HG03342 (cell line): ENCODE measurements around the gene HCFC1.

Experiments used
- ATAC-seq: cut with Tn5 transposase; IDR thresholded peaks from one replicate; pipeline ENCODE4 v1.9.1; 2021; ENCODE audit warnings: mild to moderate bottlenecking, moderate library complexity; ENCODE audit not compliant: unreplicated experiment

Gene HCFC1

GRCh38 chrX:153905481-153906095 lies 66.0 kb downstream of the HCFC1 start:
- ATAC-seq: no peak

GRCh38 chrX:153903991-153904957 lies 67.3 kb downstream of the HCFC1 start, which contains the start of gene AVPR2:
TSS of gene AVPR2 (plus strand) at chrX:153904673. CDS start at chrX:153905146, 473 bp downstream.
- no peak for ATAC-seq

DNA sequence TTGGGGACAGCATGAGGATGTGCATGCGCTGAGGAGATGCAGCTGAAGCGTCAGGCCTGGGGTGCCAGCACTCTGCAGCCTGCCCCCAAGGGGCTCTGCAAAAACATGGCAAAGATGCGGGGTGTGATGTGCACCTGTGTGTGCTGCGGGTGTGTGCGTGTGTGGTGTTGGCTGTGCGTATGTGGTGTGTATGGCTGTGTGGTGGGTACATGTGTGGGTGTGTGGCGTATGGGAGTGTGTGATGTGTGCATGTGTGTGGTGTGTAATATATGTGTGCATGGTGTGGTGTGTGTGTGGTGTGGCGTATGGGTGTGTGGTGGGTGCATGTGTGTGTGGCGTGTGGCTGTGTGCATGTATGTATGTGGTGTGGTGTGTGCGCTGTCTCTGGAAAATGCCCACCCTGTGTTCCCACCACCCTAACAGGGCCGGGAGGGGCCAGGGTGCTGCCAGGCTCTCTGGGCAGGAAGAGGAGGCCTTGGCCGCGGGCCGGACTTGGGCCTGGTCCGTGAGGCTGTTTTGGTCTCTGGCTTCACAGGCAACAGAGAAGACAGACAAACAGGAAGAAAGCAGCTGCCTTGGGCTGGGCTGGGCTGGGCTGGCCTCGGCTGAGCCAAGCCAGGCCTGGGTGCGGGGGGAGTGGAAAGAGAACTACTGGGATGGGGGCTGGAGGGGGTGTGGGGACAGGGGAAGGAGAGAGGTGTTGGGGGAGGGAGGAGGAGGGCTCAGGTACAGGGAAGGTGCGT lies 68.2 kb downstream of the HCFC1 start:
- no peak for ATAC-seq

DNA sequence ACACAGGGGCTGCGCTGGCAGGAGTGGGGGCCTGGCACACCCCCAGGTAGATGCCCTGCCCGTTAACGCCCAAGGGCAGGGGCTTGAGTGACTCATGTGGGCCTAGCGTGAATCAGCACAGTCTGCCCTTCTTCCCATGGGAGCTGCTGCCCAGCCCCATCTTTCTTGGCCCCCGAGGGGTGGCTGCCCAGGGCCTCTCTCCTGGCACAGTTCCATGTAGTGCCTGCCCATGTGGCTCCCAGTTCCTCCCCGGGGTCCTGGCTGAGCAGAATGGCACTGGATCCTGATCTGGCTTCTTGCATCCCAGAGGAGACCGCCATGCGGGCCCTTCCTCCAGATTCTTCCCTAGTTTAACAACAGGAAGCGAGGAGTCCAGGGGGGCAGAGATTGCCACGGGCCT lies 69.2 kb downstream of the HCFC1 start:
- no peak for ATAC-seq

GRCh38 chrX:153901753-153902140 lies 69.9 kb downstream of the HCFC1 start:
- ATAC-seq: no peak

DNA sequence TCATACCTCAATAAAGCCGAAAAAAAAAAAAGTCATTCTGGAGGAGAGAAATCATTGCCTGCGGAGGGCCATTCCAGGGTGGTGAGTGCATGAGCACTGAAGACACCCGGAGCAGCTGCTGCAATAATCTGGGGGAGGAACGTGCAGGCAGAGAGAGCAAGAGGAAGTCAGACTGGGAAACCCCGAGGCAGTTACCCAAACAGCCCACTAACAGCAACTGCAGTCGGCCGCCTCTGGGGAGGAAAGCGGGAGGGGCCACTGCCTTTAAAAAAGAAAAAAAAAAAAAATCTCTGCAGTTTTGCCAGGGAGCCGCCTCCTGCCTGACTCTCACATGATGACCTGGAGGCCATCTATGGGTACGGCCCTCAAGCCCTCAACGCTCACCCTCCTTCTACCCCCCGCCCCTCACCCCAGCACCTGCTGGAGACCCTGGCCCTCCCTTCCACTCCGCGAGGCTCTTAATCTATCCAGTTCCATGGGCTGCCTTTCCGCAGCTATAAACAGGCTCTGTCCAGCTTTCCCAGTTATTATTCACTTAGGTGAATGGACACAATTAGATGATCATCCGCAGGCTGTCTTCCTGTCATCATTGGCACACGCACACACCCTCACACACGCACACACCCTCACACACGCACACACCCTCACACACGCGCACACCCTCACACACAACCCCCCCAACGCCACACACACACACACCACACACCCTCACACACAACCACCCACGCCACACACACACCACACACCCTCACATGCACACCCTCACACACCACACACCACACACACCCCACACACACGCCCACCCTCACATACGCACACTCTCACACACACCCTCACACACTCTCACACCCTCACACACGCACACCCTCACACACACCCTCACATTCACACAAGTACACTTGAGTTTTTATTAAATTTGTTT lies 70.5 kb downstream of the HCFC1 start:
- ATAC-seq: peak; percentile 79

DNA sequence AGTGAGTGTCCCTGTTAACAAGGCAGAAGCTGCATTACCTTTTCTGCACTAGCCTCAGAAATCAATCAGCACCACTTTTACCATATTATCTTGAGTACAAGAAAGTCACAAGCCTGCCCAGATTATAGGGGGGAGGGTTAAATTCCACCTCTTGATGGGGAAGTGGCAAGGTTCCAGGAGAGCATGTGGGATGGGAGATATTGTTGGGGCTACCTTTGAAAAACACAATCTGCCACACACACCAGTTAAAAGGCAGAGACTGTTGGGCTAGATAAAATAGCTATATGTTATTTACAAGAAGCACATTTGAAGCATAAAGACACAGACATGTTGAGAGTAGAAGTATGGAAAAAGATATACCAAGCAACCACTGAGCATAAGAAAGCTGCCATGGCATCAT lies 73.7 kb downstream of the HCFC1 start:
- ATAC-seq: no peak
